Raji (cell line): ENCODE data around the gene RYR1.

Source experiments
- POLR2A ChIP-seq: IDR thresholded peaks from 2 replicates; pipeline ENCODE4 v1.6.1; 2011; ENCODE audit warnings: low read depth, low read length, control low read depth; ENCODE audit not compliant: insufficient read depth

Gene RYR1

GRCh38 chr19:38635483-38636399, 202.2 kb downstream of the RYR1 start:
- TF ChIP-seq POLR2A, result no peak
